OCI-LY1 (cell line): Measurements from ENCODE around the gene WIPF3.

ENCODE experiments used
- H2AFZ ChIP-seq: fragments of 200-600 bp; sonication (generic), shearing (Covaris generic); 2 replicates; pipeline ENCODE4 v1.6.0; 2014; ENCODE audit warnings: antibody characterized with exemption, mild to moderate bottlenecking, low read length
- H3F3A ChIP-seq: fragments of 200-600 bp; sonication (generic), shearing (Covaris generic); 2 replicates; pipeline ENCODE4 v1.6.0; 2014; ENCODE audit warnings: mild to moderate bottlenecking, antibody characterized with exemption, low read length, moderate library complexity; ENCODE audit not compliant: insufficient read depth
- H3K27ac ChIP-seq: fragments of 200-600 bp; sonication (generic); 2 replicates; pipeline ENCODE4 v1.5.1; 2014; ENCODE audit warnings: low read length, mixed run types, mild to moderate bottlenecking, low read depth; ENCODE audit not compliant: poor library complexity, severe bottlenecking
- H3K27me3 ChIP-seq: fragments of 200-600 bp; sonication (generic); 2 replicates; pipeline ENCODE4 v1.6.0; 2014; ENCODE audit warnings: antibody characterized with exemption, mild to moderate bottlenecking, low read length, moderate library complexity; ENCODE audit not compliant: insufficient read depth
- H3K36me3 ChIP-seq: fragments of 200-600 bp; sonication (generic); 2 replicates; pipeline ENCODE4 v1.6.1; 2014; ENCODE audit warnings: mild to moderate bottlenecking, antibody characterized with exemption, low read length, moderate library complexity, mixed read lengths; ENCODE audit not compliant: insufficient read depth
- H3K4me1 ChIP-seq: fragments of 200-600 bp; sonication (generic); 2 replicates; pipeline ENCODE4 v1.5.1; 2014; ENCODE audit warnings: mild to moderate bottlenecking, low read length, moderate library complexity; ENCODE audit not compliant: insufficient read depth, severe bottlenecking
- H3K4me2 ChIP-seq: fragments of 200-600 bp; sonication (generic), shearing (Covaris generic); 2 replicates; pipeline ENCODE4 v1.6.1; 2014; ENCODE audit warnings: low read length
- H3K4me3 ChIP-seq: fragments of 200-600 bp; sonication (generic); 2 replicates; pipeline ENCODE4 v1.5.1; 2014; ENCODE audit warnings: low read length, low read depth, mild to moderate bottlenecking, mixed read lengths; ENCODE audit not compliant: poor library complexity, severe bottlenecking
- H3K79me2 ChIP-seq: fragments of 200-600 bp; shearing (Covaris generic); 2 replicates; pipeline ENCODE4 v1.6.1; 2016; ENCODE audit warnings: mixed run types, low read length, mixed read lengths; ENCODE audit not compliant: insufficient read depth
- H3K9ac ChIP-seq: fragments of 200-600 bp; sonication (generic), shearing (Covaris generic); 2 replicates; pipeline ENCODE4 v1.6.1; 2014; ENCODE audit warnings: mild to moderate bottlenecking, low read length, mixed read lengths
- H3K9me2 ChIP-seq: fragments of 200-600 bp; sonication (generic), shearing (Covaris generic); 2 replicates; pipeline ENCODE4 v1.6.1; 2014; ENCODE audit warnings: low read depth, mild to moderate bottlenecking, low read length, mixed read lengths
- H3K9me3 ChIP-seq: fragments of 200-600 bp; shearing (Covaris generic); 2 replicates; pipeline ENCODE4 v1.6.1; 2014; ENCODE audit warnings: low read length, mixed read lengths
- H4K20me1 ChIP-seq: fragments of 200-600 bp; sonication (generic), shearing (Covaris generic); 2 replicates; pipeline ENCODE4 v1.6.0; 2016; ENCODE audit warnings: mild to moderate bottlenecking, low read length; ENCODE audit not compliant: insufficient read depth
- EZH2 ChIP-seq: fragments of 200-600 bp; sonication (generic), shearing (Covaris generic); IDR thresholded peaks from 2 replicates; pipeline ENCODE4 v1.8.0; 2017; ENCODE audit warnings: borderline replicate concordance, mixed run types, mild to moderate bottlenecking, antibody characterized with exemption, low read length, moderate library complexity, mixed read lengths
- TF ChIP-seq, protein P1 (sequence below): fragments of 200-600 bp; sonication (generic), shearing (Covaris generic); IDR thresholded peaks from 2 replicates; pipeline ENCODE4 v1.5.1; 2017; ENCODE audit warnings: mild to moderate bottlenecking, antibody characterized with exemption, low read length, moderate library complexity, mixed read lengths

The WIPF3 gene

GRCh38 chr7:29847496-29847895 is 41.2 kb downstream of the WIPF3 start:
- no peak overlapping the region for H3K4me2 ChIP-seq
- H3K4me3 ChIP-seq = no peak overlapping the region
- TF ChIP-seq EZH2 = no peak
- TF ChIP-seq, protein P1, sequence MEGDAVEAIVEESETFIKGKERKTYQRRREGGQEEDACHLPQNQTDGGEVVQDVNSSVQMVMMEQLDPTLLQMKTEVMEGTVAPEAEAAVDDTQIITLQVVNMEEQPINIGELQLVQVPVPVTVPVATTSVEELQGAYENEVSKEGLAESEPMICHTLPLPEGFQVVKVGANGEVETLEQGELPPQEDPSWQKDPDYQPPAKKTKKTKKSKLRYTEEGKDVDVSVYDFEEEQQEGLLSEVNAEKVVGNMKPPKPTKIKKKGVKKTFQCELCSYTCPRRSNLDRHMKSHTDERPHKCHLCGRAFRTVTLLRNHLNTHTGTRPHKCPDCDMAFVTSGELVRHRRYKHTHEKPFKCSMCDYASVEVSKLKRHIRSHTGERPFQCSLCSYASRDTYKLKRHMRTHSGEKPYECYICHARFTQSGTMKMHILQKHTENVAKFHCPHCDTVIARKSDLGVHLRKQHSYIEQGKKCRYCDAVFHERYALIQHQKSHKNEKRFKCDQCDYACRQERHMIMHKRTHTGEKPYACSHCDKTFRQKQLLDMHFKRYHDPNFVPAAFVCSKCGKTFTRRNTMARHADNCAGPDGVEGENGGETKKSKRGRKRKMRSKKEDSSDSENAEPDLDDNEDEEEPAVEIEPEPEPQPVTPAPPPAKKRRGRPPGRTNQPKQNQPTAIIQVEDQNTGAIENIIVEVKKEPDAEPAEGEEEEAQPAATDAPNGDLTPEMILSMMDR = no peak
- H3K27ac ChIP-seq = no peak overlapping the region
- H3K9me3 ChIP-seq = no peaks in the 10 kb centered on the region
- H3K36me3 ChIP-seq = no peaks in the 10 kb centered on the region
- no peak overlapping the region for H3K9ac ChIP-seq
- H3K27me3 ChIP-seq = no peaks in the 10 kb centered on the region
- H3K9me2 ChIP-seq = no peaks in the 10 kb centered on the region
- no peaks in the 10 kb centered on the region for H3K79me2 ChIP-seq
- no peaks in the 10 kb centered on the region for H3F3A ChIP-seq
- no peaks in the 10 kb centered on the region for H3K4me1 ChIP-seq
- H4K20me1 ChIP-seq = no peaks in the 10 kb centered on the region
- no peak overlapping the region for H2AFZ ChIP-seq

DNA sequence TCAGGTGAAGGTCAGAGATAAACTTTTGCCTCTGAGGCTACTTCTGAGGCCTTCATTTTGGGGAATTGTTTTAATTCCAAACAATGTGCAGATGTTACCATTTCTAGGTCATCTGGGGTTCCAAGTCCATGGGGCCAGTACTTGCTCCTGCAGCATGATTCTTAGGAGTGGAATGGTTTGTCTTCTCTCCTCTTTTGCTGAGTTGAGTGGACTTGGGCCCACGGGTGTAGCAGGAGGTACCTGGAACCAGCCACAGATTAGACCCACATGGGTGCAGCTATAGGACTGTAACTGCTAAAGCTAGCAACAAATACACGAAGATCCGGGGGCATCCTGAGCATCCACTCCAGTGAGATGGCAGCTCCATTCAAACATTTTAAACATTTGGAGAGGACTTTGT is 41.6 kb downstream of the WIPF3 start:
- TF ChIP-seq EZH2 = no peak
- TF ChIP-seq, protein P1 = no peak
- no peaks in the 10 kb centered on the region for H3K9me3 ChIP-seq
- H4K20me1 ChIP-seq = no peaks in the 10 kb centered on the region
- no peak overlapping the region for H3K9ac ChIP-seq
- no peak overlapping the region for H2AFZ ChIP-seq
- no peak overlapping the region for H3K4me3 ChIP-seq
- H3F3A ChIP-seq = no peaks in the 10 kb centered on the region
- no peaks in the 10 kb centered on the region for H3K4me1 ChIP-seq
- no peaks in the 10 kb centered on the region for H3K79me2 ChIP-seq
- H3K9me2 ChIP-seq = no peaks in the 10 kb centered on the region
- H3K27me3 ChIP-seq = no peaks in the 10 kb centered on the region
- H3K4me2 ChIP-seq = no peak overlapping the region
- no peaks in the 10 kb centered on the region for H3K36me3 ChIP-seq
- no peak overlapping the region for H3K27ac ChIP-seq

- H3K27ac ChIP-seq = no peak overlapping the region
- H3K9me3 ChIP-seq = no peaks in the 10 kb centered on the region
- no peak overlapping the region for H3K9ac ChIP-seq
- no peaks in the 10 kb centered on the region for H3K27me3 ChIP-seq
- no peaks in the 10 kb centered on the region for H3K36me3 ChIP-seq
- H3K9me2 ChIP-seq = no peaks in the 10 kb centered on the region
- TF ChIP-seq, protein P1 = no peak
- no peak for TF ChIP-seq EZH2
- H4K20me1 ChIP-seq = no peaks in the 10 kb centered on the region
- no peaks in the 10 kb centered on the region for H3K4me1 ChIP-seq
- H3K79me2 ChIP-seq = no peaks in the 10 kb centered on the region
- no peaks in the 10 kb centered on the region for H3F3A ChIP-seq
- no peak overlapping the region for H3K4me2 ChIP-seq
- no peak overlapping the region for H2AFZ ChIP-seq
- H3K4me3 ChIP-seq = no peak overlapping the region
Measured at GRCh38 chr7:29848941-29849340, 42.6 kb downstream of the WIPF3 start.
